Stimulated activated naive CD8-positive, alpha-beta T cell treated with anti-CD3 and anti-CD28 coated beads, Interleukin-15, Interleukin-2, amounts not matched to agents 100 U/mL and 50 U/mL, for 24 hours (primary cell): Measurements from ENCODE around the gene CSRP2.

Experiments used
- ATAC-seq: fragments of 150-1000 bp; cut with Tn5 transposase; one replicate; pipeline ENCODE4 v1.10.0; 2021
- DNase-seq: peaks from one replicate; pipeline ENCODE4 v3.0.0; 2021

CSRP2 gene

GRCh38 chr12:76863005-76863670 lies 15.7 kb downstream of the CSRP2 start:
- DNase-seq (no peak), ATAC-seq (no peak)

GRCh38 chr12:76860256-76860655 lies 18.6 kb downstream of the CSRP2 start:
- no peak for ATAC-seq
- DNase-seq, result no peak

GRCh38 chr12:76859611-76860010 lies 19.2 kb downstream of the CSRP2 start:
- peak; percentile 43 for ATAC-seq
- DNase-seq, result no peak

GRCh38 chr12:76856018-76856644 lies 22.7 kb downstream of the CSRP2 start:
- no peak for ATAC-seq
- DNase-seq, result no peak

- DNase-seq (no peak), ATAC-seq (no peak)
Measured at GRCh38 chr12:76855271-76855670, 23.5 kb downstream of the CSRP2 start.

- no peak for ATAC-seq
Measured at GRCh38 chr12:76852106-76852505, 26.7 kb downstream of the CSRP2 start.

GRCh38 chr12:76848132-76848531 lies 30.7 kb downstream of the CSRP2 start:
- no peak for DNase-seq
- ATAC-seq, result no peak

More at GRCh38 chr12:76852106-76852505, 26.7 kb downstream of the CSRP2 start:
- no peak for DNase-seq

GRCh38 chr12:76847260-76847659 lies 31.6 kb downstream of the CSRP2 start:
- no peak for ATAC-seq
- no peak for DNase-seq

GRCh38 chr12:76836633-76837032 lies 42.2 kb downstream of the CSRP2 start:
- DNase-seq (no peak), ATAC-seq (no peak)

- ATAC-seq (no peak), DNase-seq (no peak)
Measured at GRCh38 chr12:76830436-76830835, 48.4 kb downstream of the CSRP2 start.

GRCh38 chr12:76820888-76821482 lies 57.8 kb downstream of the CSRP2 start:
- no peak for DNase-seq
- no peak for ATAC-seq

GRCh38 chr12:76813972-76814371 lies 64.8 kb downstream of the CSRP2 start:
- DNase-seq (no peak), ATAC-seq (no peak)

- ATAC-seq, result no peak
- no peak for DNase-seq
Measured at GRCh38 chr12:76813265-76813664, 65.6 kb downstream of the CSRP2 start.

- no peak for ATAC-seq
Measured at GRCh38 chr12:76811976-76812375, 66.8 kb downstream of the CSRP2 start.

GRCh38 chr12:76810671-76811419 lies 68.0 kb downstream of the CSRP2 start:
- ATAC-seq, result no peak
- DNase-seq, result no peak

More at GRCh38 chr12:76811976-76812375, 66.8 kb downstream of the CSRP2 start:
- no peak for DNase-seq
